Anterior cingulate cortex (tissue), 58 donors: ENCODE measurements around the gene STXBP6.
A peak's percentile ranks its signal among the peaks of the same experiment; 100 is the strongest.

Experiments used
- DNase-seq, 58 donors: peaks; one replicate each; lab custom pipeline; 2025; lab: John Stamatoyannopoulos, UW

The STXBP6 gene

DNA sequence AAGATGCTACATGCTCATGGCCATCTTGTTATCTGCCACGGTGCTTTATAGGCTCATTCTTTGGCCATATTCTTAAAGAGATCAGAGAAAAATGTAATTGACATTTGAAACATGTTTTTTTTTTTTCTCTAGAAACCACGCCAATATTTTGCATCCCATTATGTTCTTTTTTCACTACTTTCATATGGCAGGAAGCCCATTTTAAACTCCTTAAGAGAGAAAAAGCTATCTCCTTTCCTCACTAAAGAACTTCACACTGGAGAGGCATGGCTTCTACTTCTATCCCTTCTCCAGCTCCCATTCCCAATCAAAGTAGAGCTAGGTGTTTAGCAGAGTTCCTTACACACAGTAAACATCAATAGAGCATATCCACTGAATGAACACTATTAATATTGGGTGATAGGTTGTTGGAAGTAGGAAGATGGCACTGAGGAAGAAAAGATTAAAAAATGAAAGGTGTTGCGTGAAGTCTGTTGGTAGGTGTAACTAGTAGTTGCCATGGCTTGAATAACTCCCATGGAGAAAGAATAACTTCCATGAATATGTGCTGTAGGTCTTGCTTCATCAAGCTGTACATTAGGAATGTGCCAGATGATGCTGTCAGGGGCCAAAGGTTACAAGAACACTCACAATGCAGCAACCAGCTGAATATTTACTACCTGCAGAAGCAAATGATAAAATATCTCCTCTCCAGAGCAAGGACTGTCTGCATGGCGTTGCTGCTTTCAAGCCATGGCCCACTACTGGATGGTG lies 178.8 kb downstream of the STXBP6 start:
- DNase-seq = no peak

DNA sequence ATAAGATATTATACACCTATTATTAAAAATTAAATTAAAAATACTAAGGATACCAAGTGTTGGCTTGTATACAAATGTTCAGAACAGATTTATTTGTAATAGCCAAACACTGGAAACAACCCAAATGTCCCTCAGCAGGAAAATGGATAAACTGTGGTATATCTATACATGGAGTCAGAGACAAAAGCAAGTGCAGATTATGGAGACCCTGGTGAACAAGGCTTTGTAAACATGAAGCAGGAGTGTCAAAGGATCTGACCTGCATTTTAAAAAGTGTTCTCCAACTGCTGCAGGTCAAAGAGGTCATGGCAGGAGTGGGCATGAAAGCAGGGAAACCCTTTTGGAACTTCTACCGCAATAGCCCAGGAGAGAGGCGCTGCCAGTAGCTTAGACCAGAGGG lies 181.6 kb downstream of the STXBP6 start:
- DNase-seq = no peak

DNA sequence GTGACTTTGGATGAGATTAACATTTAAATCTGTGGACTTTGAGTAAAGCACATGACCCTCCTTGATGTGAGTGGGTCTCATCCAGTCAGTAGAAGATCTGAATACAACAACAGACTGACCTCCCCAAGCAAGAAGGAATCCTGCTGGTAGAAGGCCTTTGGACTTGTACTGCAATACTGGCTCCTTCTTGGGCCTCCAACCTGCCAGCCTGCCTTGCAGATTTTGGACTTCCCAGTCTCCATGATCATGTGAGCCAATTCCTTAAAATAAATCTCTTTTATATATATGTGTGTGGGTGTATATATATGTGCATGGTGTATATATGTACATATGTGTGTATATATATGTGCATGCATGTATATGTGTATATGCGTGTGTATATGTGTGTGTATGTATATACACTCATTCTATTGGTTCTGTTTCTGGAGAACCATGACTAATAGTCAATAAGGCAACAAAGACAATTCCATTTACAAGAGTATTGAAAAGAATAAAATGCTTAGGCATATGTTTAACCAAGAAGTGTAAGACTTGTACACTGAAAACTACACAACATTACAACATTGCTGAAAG lies 183.8 kb downstream of the STXBP6 start:
- DNase-seq = no peak

DNA sequence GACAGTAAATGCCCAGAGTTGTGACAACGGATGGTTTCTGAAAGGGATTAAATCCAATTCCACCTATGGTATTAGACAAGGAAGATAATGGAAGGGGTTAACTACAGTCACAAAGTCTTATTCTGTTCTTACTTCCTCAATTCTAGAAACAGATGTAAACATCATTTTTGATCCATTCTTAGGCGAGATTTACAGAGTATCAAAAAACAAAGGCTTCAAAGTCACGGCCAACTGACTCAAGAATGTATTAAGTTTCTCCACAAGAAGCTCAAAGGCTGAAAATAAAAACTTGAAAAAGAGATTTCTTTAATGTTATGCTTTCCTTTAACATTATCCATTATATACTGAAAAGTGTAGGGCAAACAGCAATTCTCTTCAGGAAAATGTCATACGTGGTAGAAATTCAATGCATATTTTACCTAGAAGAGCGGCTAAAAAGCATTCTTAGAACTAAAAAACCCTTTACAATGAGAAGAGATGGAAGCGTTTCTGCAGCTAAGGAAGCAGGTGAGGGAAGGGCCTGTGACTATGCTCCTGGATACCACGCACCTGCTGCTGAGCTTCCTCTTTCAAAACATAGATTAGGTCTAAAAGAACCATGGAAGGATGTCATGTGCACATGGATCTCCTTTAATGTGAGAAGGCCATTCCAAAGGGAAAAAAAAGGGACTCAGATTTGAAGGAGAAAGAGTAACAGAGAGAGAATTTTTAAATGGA lies 185.8 kb downstream of the STXBP6 start:
- no peak for DNase-seq

DNA sequence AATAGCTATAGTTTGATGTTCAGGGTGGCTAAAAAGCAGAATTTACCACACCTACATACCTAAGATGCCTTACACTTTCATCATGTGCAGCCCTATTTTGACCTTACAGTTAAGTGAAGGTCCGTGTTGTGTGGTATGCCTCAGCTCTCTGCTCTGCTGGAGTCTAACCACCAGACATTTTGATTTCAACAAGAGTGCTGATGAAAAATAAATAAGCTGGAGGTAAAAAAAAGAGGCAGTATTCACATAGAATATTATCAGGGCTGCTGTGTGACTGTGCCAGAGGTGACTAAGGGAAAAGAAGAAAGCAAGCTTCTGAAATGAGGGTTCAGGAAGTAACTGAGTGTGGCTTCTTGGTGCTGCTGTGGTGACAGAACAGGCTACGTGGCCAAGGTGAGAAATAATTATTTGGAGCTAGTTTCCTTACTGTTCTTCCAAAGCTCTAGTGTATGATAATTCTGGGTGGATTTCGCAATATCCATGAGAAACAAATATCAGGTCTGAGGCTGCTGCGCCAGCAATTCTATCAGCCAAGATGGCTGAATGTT lies 188.8 kb downstream of the STXBP6 start:
- no peak for DNase-seq

DNA sequence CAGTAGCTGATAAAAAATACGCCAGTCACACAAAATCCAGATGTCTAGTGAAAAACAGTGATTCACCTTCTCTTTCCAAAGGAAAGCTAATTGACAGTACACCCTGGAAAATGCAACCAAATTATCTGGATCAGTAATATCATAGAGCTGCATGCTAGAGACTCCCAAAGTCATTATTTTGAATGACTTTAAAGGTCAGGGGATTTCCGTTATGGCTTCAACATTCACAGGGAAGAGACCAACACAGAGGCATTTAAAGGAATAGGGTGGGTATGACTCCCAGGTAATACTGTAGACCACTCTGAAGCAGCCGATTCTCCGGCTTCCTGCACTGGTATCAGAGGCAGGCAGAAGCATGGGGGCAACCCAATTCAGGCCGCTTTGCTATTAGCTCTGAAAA lies 190.4 kb downstream of the STXBP6 start:
- DNase-seq = no peak

DNA sequence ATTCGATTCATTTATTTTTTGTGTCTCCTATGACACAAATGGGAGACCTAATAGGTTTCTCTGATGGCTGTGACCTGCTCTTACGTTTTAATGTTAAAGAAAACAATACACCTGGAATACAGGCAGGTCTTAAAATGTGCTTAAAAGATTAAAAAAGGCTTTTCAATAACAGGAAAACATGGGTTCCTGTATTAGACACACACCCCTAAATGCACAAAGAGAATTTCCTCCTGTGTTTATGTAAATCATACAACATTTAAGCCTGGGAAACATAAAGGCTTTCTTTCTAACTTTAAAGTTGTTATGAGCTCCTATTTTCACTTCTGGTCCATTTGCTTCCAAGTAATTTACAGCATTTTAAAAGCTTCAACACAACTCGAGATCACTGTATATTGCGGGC lies 191.3 kb downstream of the STXBP6 start:
- no peak for DNase-seq

DNA sequence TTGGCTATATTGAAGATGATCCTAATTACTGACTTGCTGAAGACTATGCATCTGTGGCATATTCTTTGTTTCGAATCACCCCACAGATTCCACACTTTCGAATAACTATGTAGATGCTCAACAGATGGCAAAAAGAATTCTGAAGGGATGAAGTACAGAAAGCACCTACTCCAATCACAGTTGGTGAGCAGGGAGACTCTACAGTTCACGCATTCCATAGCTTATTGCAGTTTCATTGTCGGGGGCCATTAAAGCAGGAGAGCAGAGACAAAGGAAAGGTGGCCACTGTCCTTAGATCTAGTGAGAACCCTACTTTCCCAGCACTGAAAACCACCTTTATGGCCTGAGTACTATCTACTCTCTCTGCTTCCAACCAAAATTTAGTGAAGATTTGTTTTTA lies 191.9 kb downstream of the STXBP6 start:
- DNase-seq = no peak

DNA sequence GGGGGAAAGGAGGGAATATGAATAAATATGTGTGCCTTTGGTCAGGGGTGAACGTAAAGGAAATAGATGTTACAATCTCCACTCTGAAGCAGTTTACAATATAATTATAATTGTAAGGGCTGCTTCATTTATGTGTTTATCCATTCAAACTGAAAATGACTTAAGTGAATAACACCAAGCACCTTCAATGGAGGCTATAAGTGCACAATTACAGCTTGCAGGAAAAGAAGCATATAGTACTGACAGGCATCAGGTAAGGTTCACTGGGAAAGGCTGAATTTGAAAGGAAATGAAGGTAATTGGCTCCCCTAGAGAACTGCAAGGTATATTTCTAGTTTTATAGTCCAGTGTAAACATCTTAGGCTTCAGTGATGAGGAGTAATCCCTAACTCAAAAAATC lies 192.7 kb downstream of the STXBP6 start:
- no peak for DNase-seq

DNA sequence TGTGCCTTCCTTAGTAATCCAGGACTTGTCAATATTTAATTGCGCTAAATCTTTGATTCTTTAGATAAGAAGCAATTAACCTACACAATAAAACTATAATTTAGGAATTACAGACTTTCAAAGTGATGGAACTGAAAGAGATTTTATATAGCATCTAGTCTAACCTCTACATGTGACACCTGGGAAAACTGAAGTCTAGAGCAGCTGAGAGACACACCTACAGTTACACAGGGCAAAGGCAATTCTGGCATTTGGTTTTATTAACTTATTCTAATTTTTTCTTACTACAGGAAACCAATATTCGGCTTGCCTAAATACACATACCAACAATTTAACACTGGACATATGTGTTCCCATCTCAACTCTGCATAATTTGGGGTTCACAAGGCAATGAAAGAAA lies 196.5 kb downstream of the STXBP6 start:
- no peak for DNase-seq

DNA sequence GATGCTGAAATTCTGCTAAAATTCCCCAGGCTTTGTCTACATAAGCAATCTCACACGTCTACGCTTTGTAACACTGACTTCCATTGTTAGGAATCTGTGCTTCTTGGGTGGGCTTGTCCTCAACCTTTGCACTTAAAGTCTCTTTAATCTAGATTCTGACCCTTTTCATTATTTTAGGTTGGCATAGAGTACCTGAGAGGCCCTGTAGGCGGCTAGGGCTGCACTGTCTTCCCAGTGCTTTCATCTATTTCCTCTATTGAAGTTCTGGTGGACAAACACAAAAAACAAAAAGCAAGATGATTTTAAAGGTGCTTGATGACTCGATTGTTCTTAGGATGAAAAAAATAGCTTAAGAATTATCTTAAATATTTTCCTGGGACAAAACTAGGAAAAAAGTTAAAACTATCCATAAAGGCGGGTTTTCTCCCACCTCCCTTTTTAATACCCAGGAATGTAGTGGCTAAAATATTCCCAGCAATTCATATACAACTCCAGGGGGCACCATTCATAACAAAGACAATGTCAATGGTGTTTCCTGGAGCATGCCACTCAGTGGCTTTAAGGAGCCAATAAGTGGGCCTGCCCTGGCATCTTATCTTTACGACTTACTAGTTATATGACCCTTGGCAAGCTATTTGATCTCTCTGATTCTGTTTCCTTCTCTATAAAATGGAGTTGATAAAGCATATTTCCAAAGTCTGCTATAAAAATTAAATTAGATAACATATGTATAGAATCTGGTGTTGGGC lies 197.5 kb downstream of the STXBP6 start:
- no peak for DNase-seq

DNA sequence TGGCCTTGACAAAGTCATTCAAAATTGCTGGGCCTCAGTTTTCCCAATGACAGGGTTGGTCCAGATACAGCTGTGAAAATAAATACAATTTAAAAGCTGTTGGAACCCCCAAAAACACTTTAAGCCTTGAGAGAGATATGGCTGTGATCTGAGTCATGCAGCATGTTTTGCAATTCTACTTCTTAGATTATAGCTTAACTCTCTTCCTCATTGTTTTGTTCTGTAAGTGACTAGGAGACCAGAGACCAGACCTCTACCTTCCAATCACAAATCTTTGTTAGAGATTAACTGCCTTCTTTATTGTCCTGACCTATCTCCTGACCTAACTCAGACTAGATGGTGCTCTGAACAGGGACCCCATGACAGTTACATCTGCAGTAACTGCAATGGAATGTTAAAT lies 198.1 kb downstream of the STXBP6 start:
- DNase-seq = no peak

DNA sequence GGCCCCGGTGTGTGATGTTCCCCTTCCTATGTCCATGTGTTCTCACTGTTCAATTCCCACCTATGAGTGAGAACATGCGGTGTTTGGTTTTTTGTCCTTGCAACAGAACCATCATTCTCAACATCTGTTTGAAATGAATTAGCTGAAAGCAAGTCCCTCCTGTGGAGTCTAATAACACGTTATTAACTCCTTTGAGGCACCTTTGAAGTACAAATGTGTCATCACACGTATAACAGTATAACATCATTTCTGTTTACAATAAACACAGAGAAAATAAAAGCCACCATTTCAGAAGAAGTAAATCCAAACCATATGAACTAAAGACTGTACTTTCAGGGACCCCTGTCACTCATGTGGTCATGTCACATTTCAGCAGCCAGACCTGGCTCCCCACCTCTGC lies 198.5 kb downstream of the STXBP6 start:
- no peak for DNase-seq

DNA sequence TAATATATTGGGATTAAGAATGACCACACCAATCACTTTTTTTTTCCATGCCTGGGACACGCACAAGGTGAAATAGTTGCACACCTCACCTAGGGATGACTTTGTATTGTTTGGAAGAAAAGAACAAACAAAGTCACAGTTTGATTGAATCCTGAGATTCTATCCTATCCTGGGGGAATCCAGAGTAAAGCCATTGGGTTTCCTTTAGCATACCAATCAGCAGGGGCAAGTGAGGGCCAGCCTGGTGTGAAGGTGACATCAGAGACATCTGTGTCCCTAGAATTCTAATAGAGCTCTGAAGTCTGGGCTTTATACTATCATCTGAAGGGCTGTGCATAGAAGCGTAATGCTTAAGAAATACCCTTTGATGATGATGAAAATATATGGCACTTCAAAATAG lies 199.9 kb downstream of the STXBP6 start:
- no peak for DNase-seq

DNA sequence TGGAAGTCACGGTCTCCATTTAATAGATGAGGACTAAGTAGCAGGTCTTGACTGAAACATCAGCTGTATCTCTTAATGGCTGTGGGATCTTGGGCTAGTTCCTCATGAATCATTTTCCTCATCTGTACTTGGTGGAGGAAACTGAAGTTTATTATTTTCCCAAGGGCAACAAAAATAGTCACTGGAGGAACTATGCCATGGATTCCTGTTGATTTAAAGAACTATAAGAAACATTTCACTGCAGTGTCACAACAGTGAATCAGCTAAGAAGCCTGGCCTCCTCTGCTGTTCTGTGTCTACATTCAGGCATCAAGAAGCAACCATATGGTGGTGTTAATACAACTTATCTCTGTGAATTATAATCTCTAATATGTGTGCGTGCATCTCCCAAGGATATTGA lies 200.5 kb downstream of the STXBP6 start:
- peak in 2 of 58 donors; percentile 6 to 17 for DNase-seq

DNA sequence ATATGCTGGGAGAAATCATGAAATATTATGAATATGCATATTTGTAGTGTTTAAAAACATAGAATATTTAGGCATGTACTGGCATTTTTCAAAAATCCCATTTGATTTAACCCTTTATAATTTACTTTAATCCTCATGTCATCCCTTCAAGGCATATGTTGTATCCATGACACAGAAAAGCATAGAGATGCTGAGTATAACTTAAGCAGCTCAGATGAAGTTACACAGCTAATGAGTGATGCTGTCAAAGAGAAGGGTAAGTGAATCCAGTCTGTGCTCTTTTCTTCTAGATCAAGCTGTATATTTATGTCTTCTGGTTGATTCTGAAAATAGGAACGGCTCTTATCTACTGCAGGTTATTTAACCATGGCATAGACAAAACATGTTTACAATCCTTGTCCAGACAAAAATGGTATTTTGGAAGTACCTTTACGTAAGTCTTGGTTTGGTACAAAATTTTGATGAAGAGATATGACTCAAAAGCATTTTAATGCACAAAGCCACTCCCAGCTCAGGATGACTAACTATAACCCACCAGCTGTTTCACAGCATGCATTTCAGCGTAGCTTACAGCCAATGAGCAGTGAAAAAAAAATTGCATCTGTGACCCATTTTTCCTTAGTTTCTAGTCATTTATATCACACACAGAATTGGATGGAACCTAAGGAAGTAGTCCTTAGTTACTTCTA lies 201.7 kb downstream of the STXBP6 start:
- DNase-seq = peak in 5 of 58 donors; percentile 2 to 55 (median 12)

DNA sequence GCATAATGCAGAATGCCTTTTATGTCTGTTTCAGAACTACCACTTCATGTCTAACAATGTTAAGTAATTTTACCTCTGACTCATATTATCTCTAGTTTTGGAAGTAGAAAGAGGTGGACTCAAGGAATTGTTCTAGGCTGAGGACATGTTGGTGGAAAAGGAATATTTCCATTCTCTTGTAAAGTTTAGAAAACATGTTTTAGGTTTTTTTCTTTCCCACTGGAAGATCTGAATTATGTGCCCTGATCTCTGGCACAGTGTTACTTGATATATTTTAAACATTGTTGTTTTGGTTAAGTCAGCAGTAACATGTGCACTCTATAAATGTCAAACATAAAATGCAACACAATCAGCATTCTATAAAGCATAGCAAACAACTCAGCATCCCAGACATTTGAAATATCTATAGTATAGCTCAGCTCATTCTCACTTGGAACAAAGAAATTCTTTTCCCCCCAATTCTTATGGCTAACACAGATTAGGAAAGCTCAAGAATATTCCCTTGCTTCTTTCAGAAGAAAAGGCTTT lies 202.3 kb downstream of the STXBP6 start:
- DNase-seq = no peak

DNA sequence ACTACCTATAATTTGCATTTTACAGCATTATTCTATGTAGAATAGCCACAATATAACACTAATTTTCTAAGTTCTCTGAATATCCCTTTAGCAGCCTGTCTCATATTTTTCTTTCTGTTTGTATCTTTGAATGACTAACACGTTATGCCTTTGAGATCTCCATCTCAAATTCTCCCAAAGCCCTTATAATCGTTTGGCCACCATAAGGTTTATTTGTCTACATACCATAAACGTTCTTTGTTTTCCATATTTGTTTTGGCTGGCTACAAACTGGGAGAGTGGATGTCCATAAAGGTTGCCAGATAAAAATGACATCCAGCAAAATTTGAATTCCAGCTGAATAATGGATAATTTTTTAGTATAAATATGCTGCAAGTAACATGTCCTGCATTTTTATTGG lies 203.7 kb downstream of the STXBP6 start:
- no peak for DNase-seq

DNA sequence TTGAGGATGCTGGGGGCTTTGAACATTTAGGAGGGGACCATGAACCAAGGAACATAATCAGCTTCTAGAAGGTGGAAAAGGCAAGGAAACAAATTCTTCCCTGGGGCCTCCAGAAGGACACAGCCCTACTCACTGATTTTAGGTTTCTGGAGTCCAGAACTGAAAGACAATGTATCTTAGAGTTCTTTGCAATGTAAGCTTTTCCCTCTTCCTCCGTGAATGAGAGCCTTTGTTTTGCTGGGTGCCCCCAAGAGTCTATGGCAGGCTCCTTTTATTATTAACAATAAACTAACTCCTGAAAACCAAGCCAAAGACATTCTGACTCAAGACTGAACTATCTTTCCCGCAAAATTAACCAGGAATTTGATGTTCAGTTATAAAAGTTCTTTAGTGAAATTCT lies 204.1 kb downstream of the STXBP6 start:
- peak in 1 of 58 donors; percentile 5 for DNase-seq

DNA sequence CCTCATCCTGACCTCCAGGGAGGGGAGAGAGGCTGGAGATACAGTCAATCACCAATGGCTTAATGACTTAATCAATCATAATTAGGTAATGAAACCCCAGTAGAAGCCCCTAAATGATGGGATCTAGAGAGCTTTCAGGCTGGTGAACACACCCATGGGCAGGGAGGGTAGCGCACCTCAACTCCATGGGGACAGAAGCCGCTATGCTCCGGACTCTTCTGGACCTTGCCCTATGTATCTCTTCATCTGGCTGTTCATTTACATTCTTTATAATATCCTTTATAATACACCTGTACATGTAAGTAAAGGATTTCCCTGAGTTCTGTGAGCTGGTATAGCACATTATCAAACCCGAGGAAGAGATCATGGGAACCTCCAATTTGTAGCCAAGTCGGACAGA lies 205.9 kb downstream of the STXBP6 start:
- no peak for DNase-seq
